GM19397 (cell line): ENCODE data around the gene NELL2.

ENCODE experiments used
- ATAC-seq: cut with Tn5 transposase; IDR thresholded peaks from one replicate; pipeline ENCODE4 v1.9.1; 2021; ENCODE audit warnings: mild to moderate bottlenecking, moderate library complexity; ENCODE audit not compliant: unreplicated experiment

Gene NELL2

DNA sequence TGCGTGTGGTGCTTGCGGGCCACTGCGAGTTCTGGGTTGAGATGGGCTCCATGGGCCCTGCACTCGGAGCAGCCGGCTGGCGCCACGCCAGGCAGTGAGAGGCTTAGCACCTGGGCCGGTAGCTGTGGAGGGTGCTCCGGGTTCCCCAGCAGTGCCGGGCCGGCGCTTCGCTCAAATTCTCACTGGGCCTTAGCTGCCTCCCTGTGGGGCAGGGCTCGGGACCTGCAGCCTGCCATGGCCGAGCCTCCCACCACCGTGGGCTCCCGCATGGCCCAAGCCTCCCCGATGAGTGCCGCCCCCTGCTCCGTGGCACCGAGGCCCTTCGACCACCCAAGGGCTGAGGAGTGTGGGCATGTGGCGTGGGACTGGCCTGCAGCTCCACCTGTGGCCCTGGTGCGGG is 375.7 kb downstream of the NELL2 start:
- no peak for ATAC-seq

DNA sequence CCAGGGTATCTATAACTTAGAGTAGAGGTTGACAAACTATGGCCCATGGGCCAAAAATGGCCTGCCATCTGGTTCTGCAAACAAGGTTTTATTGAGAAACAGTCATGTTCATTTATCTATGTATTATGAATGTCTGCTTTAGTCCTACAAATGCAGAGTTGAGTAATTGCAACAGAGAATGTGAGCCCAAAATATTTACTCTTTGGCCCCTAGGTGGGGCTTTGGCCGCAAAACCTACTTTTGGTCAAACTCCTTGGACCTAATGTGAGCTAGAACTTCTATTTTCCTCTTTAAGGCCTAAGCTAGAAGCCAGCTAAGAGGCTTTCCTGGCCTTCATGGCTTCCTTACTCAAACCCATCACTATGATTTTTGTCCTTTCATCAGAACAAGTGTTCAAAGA is 379.1 kb downstream of the NELL2 start:
- ATAC-seq: no peak

GRCh38 chr12:44490181-44490580 is 385.9 kb downstream of the NELL2 start:
- ATAC-seq: no peak

- ATAC-seq: no peak
Observed at GRCh38 chr12:44488180-44488579, 387.9 kb downstream of the NELL2 start.

GRCh38 chr12:44484862-44485261 is 391.3 kb downstream of the NELL2 start:
- no peak for ATAC-seq

- no peak for ATAC-seq
Observed at GRCh38 chr12:44477331-44477980, 398.7 kb downstream of the NELL2 start.

GRCh38 chr12:44476683-44477082 is 399.4 kb downstream of the NELL2 start:
- ATAC-seq: no peak

- ATAC-seq: no peak
Observed at GRCh38 chr12:44465139-44465538, 411.0 kb downstream of the NELL2 start.

GRCh38 chr12:44464180-44464579 is 411.9 kb downstream of the NELL2 start:
- ATAC-seq: no peak

DNA sequence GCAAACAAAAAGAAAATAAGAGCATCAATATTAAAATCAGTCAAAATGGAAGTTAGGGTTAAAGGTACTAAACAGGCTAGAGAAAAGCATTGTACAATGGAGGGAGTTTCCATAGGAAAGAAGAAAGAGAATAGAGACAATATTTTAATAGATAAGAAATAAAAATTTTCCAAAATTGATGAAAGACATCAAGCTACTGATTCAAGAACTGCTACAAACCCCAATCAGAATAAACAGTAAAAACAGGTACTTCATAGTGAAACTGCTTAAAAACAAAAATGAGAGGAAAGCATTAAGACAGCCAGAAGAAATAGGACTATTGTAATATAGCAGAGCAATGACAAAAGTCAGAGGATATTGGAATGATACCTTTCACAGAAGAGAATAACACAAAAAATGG is 413.4 kb downstream of the NELL2 start:
- no peak for ATAC-seq

GRCh38 chr12:44460261-44460660 is 415.9 kb downstream of the NELL2 start:
- no peak for ATAC-seq

DNA sequence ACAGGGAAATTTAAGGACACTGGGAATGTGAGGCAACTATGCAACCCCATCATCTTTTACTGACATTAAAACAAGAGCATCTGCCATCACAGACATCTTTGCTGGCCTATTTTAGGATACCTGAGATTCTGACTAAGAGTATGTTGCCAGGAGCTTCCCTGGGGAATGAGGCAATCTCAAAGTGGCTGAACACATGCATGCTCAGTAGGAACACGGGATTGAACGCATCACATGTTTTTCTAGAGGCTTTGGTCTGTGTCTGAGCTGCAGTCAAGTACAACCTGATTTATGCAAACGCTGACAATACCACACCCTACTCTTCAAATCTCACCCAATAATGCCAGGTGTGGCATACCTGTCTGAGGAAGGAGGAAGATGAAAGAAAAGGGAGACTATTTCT is 416.5 kb downstream of the NELL2 start:
- ATAC-seq: no peak
